Measurements from ENCODE around the gene ZDHHC8. TPM values are rescaled to one million over a fixed set of nuclear protein-coding genes. Genes with fewer than 3 reads are reported as not detected.

The ZDHHC8 gene
- total RNA-seq, 3 donors from 2014 or later (not counting 1 experiment from before 2014, with no cell fraction given) = 64.0 to 75.6 (median 65.3) TPM

GRCh38 chr22:20105456-20106204, 26.0 kb upstream of the ZDHHC8 start:
- no peaks in the 10 kb centered on the region for H3K27me3 Mint-ChIP-seq (ENCODE audit: low read depth in 2 of 2)
- WGBS (ENCODE audit: insufficient coverage) = 98% methylated on average over 7 of the region's 7 CpGs
- H3K27ac Mint-ChIP-seq = no peak overlapping the region
- no peaks in the 10 kb centered on the region for H3K9me3 Mint-ChIP-seq
- peaks cover 52% of the 10 kb centered on the region for H3K36me3 ChIP-seq (ENCODE audit: control insufficient read depth, insufficient read depth, low read length)
- DNase-seq (no peak), ATAC-seq (no peak)
- H3K36me3 Mint-ChIP-seq = no peaks in the 10 kb centered on the region
- H3K4me3 Mint-ChIP-seq = no peak overlapping the region
- no peak overlapping the region for H3K27ac ChIP-seq (ENCODE audit: low read length)
- no peaks in the 10 kb centered on the region for H3K9me3 ChIP-seq (ENCODE audit: control insufficient read depth, insufficient read depth, low read length)
- no peak overlapping the region for H3K4me3 ChIP-seq (ENCODE audit: low read length)
- H3K27me3 ChIP-seq (ENCODE audit: control insufficient read depth, insufficient read depth, low read length) = no peaks in the 10 kb centered on the region
- TF ChIP-seq CTCF (IDR thresholded peaks at IDR 0.05) = no peak
- H3K4me1 ChIP-seq (ENCODE audit: control insufficient read depth, insufficient read depth, low read length) = peaks cover 15% of the 10 kb centered on the region
- H3K4me1 Mint-ChIP-seq = peaks cover 11 to 20% of the 10 kb centered on the region in 2 donors
- intact Hi-C loops (cut with micrococcal nuclease) = no loop called here

- H3K27me3 Mint-ChIP-seq (ENCODE audit: low read depth in 2 of 2) = no peaks in the 10 kb centered on the region
- H3K36me3 Mint-ChIP-seq = no peaks in the 10 kb centered on the region
- TF ChIP-seq CTCF (IDR thresholded peaks at IDR 0.05) = no peak
- H3K4me3 Mint-ChIP-seq = no peak overlapping the region
- intact Hi-C loops (cut with micrococcal nuclease) = no loop called here
- DNase-seq (no peak), ATAC-seq (no peak)
- 93% methylated on average over 20 of the region's 20 CpGs for WGBS (ENCODE audit: insufficient coverage)
- H3K4me1 Mint-ChIP-seq = peaks cover 6 to 13% of the 10 kb centered on the region in 2 donors
- H3K4me3 ChIP-seq (ENCODE audit: low read length) = no peak overlapping the region
- H3K9me3 ChIP-seq (ENCODE audit: control insufficient read depth, insufficient read depth, low read length) = no peaks in the 10 kb centered on the region
- peaks cover 52% of the 10 kb centered on the region for H3K36me3 ChIP-seq (ENCODE audit: control insufficient read depth, insufficient read depth, low read length)
- no peak overlapping the region for H3K27ac ChIP-seq (ENCODE audit: low read length)
- H3K9me3 Mint-ChIP-seq = no peaks in the 10 kb centered on the region
- H3K4me1 ChIP-seq (ENCODE audit: control insufficient read depth, insufficient read depth, low read length) = peaks cover 15% of the 10 kb centered on the region
- no peaks in the 10 kb centered on the region for H3K27me3 ChIP-seq (ENCODE audit: control insufficient read depth, insufficient read depth, low read length)
- H3K27ac Mint-ChIP-seq = no peak overlapping the region
Observed at GRCh38 chr22:20106205-20106848, 25.3 kb upstream of the ZDHHC8 start.

GRCh38 chr22:20106849-20107237, 24.8 kb upstream of the ZDHHC8 start:
- Histone ChIP-seq H3K4me1 (ENCODE audit: control insufficient read depth, insufficient read depth, low read length) (peaks cover 19% of the 10 kb centered on the region), H3K4me3 (ENCODE audit: low read length) (no peak overlapping the region), H3K27me3 (ENCODE audit: control insufficient read depth, insufficient read depth, low read length) (no peaks in the 10 kb centered on the region), H3K36me3 (ENCODE audit: control insufficient read depth, insufficient read depth, low read length) (peaks cover 55% of the 10 kb centered on the region), H3K9me3 (ENCODE audit: control insufficient read depth, insufficient read depth, low read length) (no peaks in the 10 kb centered on the region), H3K27ac (ENCODE audit: low read length) (no peak overlapping the region)
- peaks cover 8 to 15% of the 10 kb centered on the region in 2 donors for H3K4me1 Mint-ChIP-seq
- no peak for TF ChIP-seq CTCF (IDR thresholded peaks at IDR 0.05)
- no peak for DNase-seq
- intact Hi-C loops (cut with micrococcal nuclease) = no loop called here
- no peak for ATAC-seq
- H3K27ac Mint-ChIP-seq = no peak overlapping the region
- H3K9me3 Mint-ChIP-seq = no peaks in the 10 kb centered on the region
- H3K4me3 Mint-ChIP-seq = no peak overlapping the region
- H3K27me3 Mint-ChIP-seq (ENCODE audit: low read depth in 2 of 2) = no peaks in the 10 kb centered on the region
- no peaks in the 10 kb centered on the region for H3K36me3 Mint-ChIP-seq
- 97% methylated on average over 10 of the region's 10 CpGs for WGBS (ENCODE audit: insufficient coverage)
